ENCODE results near the gene OR10P1. TPM values are rescaled to one million over a fixed set of nuclear protein-coding genes. Genes with fewer than 3 reads are reported as not detected.

Gene OR10P1
- total RNA-seq, 1 donor from 2014 or later: not detected

DNA sequence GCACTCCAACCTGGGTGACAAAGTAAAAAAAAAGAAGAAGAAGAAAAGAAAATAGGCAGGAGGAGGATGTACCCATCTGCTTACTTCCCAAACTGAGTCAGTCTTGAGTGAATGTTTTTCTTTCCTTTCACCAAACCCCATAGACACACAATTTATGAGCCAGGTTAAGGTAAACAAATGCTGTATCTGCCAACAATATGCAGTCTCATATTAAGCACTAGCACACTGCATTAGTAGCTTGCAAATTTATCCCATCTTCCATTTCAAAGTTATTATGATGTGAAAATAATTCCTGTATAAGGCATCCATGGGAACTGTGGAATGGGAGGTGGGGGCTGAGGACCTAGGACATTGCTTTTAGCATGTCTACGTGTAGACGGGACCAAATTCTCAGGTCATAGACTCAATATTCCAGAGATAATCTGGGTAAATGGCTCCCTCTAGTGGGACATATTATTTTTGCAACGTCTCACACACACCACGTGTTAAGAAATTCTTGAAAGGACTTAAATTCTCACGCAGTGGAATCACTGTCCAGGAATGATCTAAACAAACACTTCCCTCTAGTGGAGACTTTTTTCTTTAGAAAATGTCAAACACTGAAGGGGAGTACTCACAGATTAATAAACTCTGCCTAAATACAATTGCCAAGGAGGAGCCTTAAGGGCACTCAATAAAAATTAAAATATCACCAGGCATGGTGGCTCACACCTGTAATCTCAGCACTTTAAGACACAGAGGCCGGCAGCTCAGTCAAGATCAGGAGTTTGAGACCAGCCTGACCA is 17.1 kb upstream of the OR10P1 start:
- H3K27me3 ChIP-seq (ENCODE audit: low read depth): no peaks in the 10 kb centered on the region
- intact Hi-C loops (cut with micrococcal nuclease): loop anchor here (5.0 kb wide), 1 partner anchor 427 kb away; no protein-coding TSS in a partner anchor
- H3K9me3 ChIP-seq (replicated peaks): peaks cover 32% of the 10 kb centered on the region
- no peaks in the 10 kb centered on the region for H3K36me3 ChIP-seq
- H3K27ac ChIP-seq (replicated peaks): no peak overlapping the region
- peaks cover 4% of the 10 kb centered on the region for H3K4me1 ChIP-seq
- H3K4me3 ChIP-seq: no peak overlapping the region
- DNase-seq: no peak
- TF ChIP-seq, protein P1, sequence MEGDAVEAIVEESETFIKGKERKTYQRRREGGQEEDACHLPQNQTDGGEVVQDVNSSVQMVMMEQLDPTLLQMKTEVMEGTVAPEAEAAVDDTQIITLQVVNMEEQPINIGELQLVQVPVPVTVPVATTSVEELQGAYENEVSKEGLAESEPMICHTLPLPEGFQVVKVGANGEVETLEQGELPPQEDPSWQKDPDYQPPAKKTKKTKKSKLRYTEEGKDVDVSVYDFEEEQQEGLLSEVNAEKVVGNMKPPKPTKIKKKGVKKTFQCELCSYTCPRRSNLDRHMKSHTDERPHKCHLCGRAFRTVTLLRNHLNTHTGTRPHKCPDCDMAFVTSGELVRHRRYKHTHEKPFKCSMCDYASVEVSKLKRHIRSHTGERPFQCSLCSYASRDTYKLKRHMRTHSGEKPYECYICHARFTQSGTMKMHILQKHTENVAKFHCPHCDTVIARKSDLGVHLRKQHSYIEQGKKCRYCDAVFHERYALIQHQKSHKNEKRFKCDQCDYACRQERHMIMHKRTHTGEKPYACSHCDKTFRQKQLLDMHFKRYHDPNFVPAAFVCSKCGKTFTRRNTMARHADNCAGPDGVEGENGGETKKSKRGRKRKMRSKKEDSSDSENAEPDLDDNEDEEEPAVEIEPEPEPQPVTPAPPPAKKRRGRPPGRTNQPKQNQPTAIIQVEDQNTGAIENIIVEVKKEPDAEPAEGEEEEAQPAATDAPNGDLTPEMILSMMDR (IDR thresholded peaks at IDR 0.05; ENCODE audit: borderline replicate concordance): peak; percentile 86

GRCh38 chr12:55624056-55624455 is 12.6 kb upstream of the OR10P1 start:
- H3K27ac ChIP-seq (replicated peaks): no peak overlapping the region
- intact Hi-C loops (cut with micrococcal nuclease): no loop called here
- no peaks in the 10 kb centered on the region for H3K36me3 ChIP-seq
- H3K27me3 ChIP-seq (ENCODE audit: low read depth): no peaks in the 10 kb centered on the region
- H3K4me1 ChIP-seq: peaks cover 28% of the 10 kb centered on the region
- DNase-seq: no peak
- TF ChIP-seq, protein P1 (IDR thresholded peaks at IDR 0.05; ENCODE audit: borderline replicate concordance): no peak
- no peaks in the 10 kb centered on the region for H3K9me3 ChIP-seq (replicated peaks)
- H3K4me3 ChIP-seq: no peak overlapping the region

DNA sequence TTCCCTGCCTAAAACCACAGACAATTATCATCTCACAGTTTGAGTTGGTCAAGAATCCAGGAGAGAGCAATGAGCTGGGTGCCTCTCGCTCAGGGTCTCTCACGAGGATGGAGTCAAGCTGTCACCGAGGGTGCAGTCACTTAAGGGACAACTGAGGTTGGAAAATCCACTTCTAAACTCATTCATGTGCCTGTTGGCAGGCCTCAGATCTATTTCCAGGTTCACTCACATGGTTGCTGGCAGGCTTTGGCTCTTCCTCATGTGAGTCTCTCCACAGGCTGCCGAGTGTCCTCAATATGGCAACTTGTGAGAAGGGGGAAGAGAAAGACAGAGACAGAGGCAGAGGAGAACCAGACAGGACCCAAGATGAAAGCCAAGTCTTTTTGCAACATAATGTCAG is 10.5 kb upstream of the OR10P1 start:
- TF ChIP-seq, protein P1 (IDR thresholded peaks at IDR 0.05; ENCODE audit: borderline replicate concordance): no peak
- H3K4me1 ChIP-seq: peaks cover 33% of the 10 kb centered on the region

DNA sequence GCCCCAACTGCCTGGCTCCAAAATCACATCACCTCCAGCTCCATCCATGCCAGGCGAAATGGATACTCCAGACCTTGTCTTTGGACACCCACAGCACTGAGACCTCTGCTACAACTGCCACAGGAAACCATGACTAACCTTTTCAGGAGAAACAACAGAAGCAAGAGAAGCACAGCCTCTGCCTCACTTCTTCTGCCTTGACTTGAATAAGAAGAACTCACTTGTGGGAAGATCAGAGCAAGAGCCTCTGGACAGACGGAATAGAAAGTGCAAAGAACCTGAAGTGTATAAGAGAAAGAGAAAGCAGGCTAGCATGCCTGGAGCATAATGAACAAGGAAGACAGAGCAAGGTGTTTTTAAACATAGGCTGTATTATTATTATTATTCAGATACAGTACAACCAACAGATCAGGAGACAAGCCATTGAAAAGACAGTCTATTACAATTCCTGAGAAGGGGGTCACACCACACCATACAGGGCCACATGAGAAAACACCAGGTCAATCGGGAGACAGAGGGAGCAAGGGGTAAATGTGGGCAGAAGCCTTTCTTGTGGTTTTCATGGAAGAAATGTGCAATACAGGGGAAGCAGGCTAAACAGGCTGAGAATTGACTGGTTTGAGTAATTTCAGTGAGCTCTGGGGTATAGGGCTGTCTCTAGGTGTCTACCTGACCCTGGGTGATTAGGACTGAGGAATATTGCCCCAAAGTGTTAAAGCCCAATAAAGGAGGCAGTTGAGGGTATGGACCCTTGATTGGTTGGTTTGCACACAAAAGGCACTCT is 7.4 kb upstream of the OR10P1 start:
- intact Hi-C loops (cut with micrococcal nuclease): no loop called here
- no peak overlapping the region for H3K4me3 ChIP-seq

More for the DNA sequence above, 10.5 kb upstream of the OR10P1 start:
- H3K4me3 ChIP-seq: peak overlapping the region; percentile 21
- peak overlapping the region; percentile 81 for H3K27ac ChIP-seq (replicated peaks)
- H3K27me3 ChIP-seq (ENCODE audit: low read depth): no peaks in the 10 kb centered on the region
- no peaks in the 10 kb centered on the region for H3K36me3 ChIP-seq
- H3K9me3 ChIP-seq (replicated peaks): no peaks in the 10 kb centered on the region
- intact Hi-C loops (cut with micrococcal nuclease): no loop called here
- DNase-seq: peak; percentile 38

GRCh38 chr12:55631056-55631455 is 5.6 kb upstream of the OR10P1 start:
- Histone ChIP-seq H3K27me3 (ENCODE audit: low read depth) (no peaks in the 10 kb centered on the region), H3K9me3 (replicated peaks) (no peaks in the 10 kb centered on the region), H3K36me3 (no peaks in the 10 kb centered on the region), H3K27ac (replicated peaks) (peak overlapping the region; percentile 82), H3K4me3 (no peak overlapping the region), H3K4me1 (peaks cover 54% of the 10 kb centered on the region)
- intact Hi-C loops (cut with micrococcal nuclease): no loop called here
- TF ChIP-seq, protein P1 (IDR thresholded peaks at IDR 0.05; ENCODE audit: borderline replicate concordance): no peak
- DNase-seq: no peak

More for the DNA sequence above, 7.4 kb upstream of the OR10P1 start:
- H3K9me3 ChIP-seq (replicated peaks): no peaks in the 10 kb centered on the region
- DNase-seq: no peak
- no peaks in the 10 kb centered on the region for H3K36me3 ChIP-seq
- no peaks in the 10 kb centered on the region for H3K27me3 ChIP-seq (ENCODE audit: low read depth)
- peak overlapping the region; percentile 24 for H3K27ac ChIP-seq (replicated peaks)
- peaks cover 50% of the 10 kb centered on the region for H3K4me1 ChIP-seq
- TF ChIP-seq, protein P1 (IDR thresholded peaks at IDR 0.05; ENCODE audit: borderline replicate concordance): no peak
